Epithelial cell of proximal tubule (primary cell): ENCODE results near the gene ISL2. TPM values are rescaled to one million over a fixed set of nuclear protein-coding genes. Genes with fewer than 3 reads are reported as not detected.

Experiments
- DNase-seq: peaks from one replicate; pipeline ENCODE4 v3.0.0-alpha.2; 2011; ENCODE audit warnings: low read depth
- H3K4me3 ChIP-seq: 2 replicates; pipeline ENCODE4 v1.5.1; 2011; ENCODE audit warnings: low read depth, mild to moderate bottlenecking, low read length
- total RNA-seq: library from RNA; depleted of rRNA; stranded (reverse); fragments of >200 nt; gene quantifications from 2 replicates; pipeline ENCODE4 v1.2.3, GENCODE V29; 2015
- TF ChIP-seq, protein P1 (sequence below): conservative IDR thresholded peaks from 2 replicates; pipeline ENCODE4 v1.5.1; 2012; ENCODE audit warnings: low read depth, mild to moderate bottlenecking, low read length

Gene ISL2
- total RNA-seq, 1 donor from 2014 or later = 0.69 TPM

DNA sequence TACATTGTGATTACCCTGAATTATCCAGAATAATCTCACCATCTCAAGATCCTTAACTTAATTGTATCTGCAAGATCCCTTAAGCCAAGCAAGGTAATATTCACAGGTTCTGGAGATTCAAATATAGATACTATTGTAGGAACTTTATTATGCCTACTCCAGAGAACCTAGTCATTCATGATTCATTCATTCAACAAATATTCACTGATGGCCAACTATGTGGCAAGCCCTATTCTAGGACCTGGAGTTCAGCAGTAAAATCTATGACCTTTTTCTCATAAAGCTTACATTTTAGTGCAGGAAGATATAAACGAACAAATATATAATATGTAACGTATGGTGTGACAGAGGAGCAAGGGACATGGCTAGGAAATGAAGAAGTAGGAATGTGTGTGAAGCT is 49.6 kb downstream of the ISL2 start:
- TF ChIP-seq, protein P1, sequence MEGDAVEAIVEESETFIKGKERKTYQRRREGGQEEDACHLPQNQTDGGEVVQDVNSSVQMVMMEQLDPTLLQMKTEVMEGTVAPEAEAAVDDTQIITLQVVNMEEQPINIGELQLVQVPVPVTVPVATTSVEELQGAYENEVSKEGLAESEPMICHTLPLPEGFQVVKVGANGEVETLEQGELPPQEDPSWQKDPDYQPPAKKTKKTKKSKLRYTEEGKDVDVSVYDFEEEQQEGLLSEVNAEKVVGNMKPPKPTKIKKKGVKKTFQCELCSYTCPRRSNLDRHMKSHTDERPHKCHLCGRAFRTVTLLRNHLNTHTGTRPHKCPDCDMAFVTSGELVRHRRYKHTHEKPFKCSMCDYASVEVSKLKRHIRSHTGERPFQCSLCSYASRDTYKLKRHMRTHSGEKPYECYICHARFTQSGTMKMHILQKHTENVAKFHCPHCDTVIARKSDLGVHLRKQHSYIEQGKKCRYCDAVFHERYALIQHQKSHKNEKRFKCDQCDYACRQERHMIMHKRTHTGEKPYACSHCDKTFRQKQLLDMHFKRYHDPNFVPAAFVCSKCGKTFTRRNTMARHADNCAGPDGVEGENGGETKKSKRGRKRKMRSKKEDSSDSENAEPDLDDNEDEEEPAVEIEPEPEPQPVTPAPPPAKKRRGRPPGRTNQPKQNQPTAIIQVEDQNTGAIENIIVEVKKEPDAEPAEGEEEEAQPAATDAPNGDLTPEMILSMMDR = no peak
- DNase-seq = no peak
- H3K4me3 ChIP-seq = no peak overlapping the region

DNA sequence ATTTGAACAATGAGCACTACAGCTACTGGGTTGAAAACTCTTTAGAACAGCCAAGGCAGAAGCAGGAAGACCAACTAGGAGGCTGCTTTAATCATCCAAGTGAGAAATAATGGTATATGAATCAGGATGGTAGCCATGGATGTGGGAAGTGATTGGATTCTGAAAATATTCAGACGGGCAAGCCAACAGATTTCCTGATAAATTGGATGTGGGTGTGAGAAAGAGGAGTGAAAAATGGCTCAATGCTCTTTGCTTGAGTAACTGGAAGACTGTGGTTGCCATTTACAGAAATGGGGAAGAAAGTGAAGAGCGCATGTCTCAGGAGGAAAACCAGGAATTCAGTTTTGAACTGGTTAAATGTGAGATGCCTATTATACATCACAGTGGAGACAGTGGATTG is 50.4 kb downstream of the ISL2 start:
- TF ChIP-seq, protein P1 = no peak

GRCh38 chr15:76390571-76390970 is 54.0 kb downstream of the ISL2 start:
- no peak overlapping the region for H3K4me3 ChIP-seq
- TF ChIP-seq, protein P1 = no peak
- DNase-seq = no peak

More for the DNA sequence above, 50.4 kb downstream of the ISL2 start:
- no peak overlapping the region for H3K4me3 ChIP-seq
- no peak for DNase-seq

- TF ChIP-seq, protein P1 = no peak
- no peak overlapping the region for H3K4me3 ChIP-seq
- DNase-seq = no peak
Observed at GRCh38 chr15:76391309-76391708, 54.7 kb downstream of the ISL2 start.

DNA sequence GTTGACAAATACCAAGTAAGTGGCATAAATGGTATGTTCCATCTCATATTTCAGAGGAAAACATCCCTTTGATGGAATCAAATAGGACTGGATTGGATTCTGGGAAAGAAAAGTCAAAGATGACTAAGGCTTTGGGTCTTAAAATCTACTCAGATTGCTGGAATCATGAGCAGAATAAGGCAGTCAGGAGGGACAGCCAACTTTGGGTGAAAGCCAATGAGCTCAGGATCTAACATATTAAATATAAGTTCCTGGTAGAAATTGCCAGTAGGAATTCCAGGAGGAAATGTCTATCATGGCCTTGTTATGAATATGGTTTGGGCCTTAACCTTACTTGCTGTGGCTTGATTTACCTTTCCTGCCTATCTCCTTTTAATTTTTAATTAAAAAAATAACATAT is 55.3 kb downstream of the ISL2 start:
- DNase-seq = no peak
- no peak overlapping the region for H3K4me3 ChIP-seq

More for the DNA sequence above, 55.3 kb downstream of the ISL2 start:
- TF ChIP-seq, protein P1 = no peak

Other genes with a start within 250 kb of the ISL2 start
- 112 and 117 TPM in 2 replicates for gene ETFA, start 25.3 kb upstream of the ISL2 start, total RNA-seq